Activated CD8-positive, alpha-beta memory T cell treated with anti-CD3 and anti-CD28 coated beads, Interleukin-2, amount 50 U/mL, for 48 hours (primary cell): ENCODE results near the gene XXYLT1.
A peak's percentile ranks its signal among the peaks of the same experiment; 100 is the strongest.
"Not testable (repeated sequence)": the region's sequence is repeated elsewhere in the genome, so short reads cannot be mapped to it uniquely, and the experiment has no call there.

Source experiments
- DNase-seq: peaks from one replicate; pipeline ENCODE4 v3.0.0-alpha.2; 2020

Gene XXYLT1, protein sequence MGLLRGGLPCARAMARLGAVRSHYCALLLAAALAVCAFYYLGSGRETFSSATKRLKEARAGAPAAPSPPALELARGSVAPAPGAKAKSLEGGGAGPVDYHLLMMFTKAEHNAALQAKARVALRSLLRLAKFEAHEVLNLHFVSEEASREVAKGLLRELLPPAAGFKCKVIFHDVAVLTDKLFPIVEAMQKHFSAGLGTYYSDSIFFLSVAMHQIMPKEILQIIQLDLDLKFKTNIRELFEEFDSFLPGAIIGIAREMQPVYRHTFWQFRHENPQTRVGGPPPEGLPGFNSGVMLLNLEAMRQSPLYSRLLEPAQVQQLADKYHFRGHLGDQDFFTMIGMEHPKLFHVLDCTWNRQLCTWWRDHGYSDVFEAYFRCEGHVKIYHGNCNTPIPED

DNA sequence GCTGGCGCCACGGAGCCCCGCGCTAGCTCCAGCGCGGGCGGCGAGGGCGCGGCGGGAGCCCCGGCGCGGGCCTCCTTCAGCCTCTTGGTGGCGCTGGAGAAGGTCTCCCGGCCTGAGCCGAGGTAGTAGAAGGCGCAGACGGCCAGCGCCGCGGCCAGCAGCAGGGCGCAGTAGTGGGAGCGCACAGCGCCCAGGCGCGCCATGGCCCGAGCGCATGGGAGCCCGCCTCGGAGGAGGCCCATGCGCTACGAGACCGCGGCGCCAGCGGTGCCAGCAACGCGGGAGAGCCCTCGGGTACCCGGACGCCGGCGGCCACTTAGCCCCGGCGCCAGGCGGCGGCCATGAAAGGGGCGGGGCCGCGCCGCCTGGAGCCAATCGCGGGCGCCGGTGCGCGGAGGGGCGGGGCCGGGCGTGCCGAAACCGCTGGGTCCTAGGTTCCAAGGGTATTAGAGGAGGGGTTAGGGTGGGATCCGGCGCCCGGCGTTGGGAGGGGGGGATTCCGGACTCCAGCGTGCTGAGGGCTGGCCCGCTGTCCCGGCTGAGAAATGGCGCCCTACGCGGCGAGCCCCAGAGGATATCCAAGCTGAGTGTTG is at the start of gene XXYLT1:
TSS of gene XXYLT1 (minus strand) at position 343 of the 593 bp plus-strand sequence. CDS start at position 242, 101 bp downstream.
- peak; percentile 94 for DNase-seq

DNA sequence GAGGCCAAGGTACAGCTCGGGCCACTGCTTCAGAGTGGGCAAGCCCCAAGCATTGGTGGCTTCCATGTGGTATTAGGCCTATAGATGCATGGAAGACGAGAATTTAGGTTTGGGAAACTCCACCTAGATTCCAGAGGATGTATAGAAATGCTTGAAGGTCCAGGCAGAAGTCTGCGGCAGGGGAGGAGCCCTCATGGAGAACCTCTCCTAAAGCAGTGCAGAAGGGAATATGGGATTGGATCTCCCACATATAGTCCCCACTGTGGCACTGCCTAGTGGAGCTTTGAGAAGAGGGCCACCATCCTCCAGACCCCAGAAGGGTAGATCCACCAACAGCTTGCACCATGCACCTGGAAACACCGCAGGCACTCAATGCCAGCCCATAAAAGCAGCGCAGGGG is 48.1 kb upstream of the XXYLT1 start:
- no peak for DNase-seq

DNA sequence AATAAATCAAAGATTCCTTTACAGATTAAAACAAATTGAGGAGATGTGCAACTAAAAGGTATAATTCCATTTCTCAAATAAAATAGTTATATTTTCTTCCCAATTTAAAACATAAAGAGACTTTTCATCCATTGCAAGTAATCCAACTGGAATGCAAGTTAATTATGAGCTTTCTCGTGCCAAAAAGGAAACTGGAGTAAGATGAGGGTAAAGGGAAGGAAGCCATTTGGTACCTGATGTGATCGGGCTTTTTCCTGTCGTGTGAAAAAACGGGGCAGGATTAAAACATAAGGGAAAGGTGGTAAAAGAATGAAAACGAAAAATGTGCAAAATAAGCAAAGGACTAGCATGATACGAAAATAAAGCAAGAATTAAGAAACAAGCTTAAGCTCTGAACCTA is 41.8 kb upstream of the XXYLT1 start:
- DNase-seq: no peak

DNA sequence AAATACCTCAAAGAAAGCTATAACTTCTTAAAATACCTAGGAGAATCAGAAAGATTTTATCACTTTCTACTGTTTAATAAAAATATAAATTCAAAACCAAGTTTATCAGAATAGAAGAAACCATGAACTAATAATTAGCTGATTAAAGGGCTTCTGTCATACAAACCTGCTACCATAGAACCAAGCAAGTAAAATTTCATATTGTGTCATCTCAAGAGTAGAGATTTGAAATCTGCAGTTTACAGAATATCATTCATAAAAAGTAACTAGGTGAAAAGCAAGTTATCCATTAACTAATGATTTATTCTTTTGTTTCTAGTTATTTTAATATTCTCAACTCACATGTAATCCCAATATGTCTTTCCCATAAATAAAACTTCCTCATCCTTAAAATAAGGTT is 36.8 kb upstream of the XXYLT1 start:
- DNase-seq: no peak

DNA sequence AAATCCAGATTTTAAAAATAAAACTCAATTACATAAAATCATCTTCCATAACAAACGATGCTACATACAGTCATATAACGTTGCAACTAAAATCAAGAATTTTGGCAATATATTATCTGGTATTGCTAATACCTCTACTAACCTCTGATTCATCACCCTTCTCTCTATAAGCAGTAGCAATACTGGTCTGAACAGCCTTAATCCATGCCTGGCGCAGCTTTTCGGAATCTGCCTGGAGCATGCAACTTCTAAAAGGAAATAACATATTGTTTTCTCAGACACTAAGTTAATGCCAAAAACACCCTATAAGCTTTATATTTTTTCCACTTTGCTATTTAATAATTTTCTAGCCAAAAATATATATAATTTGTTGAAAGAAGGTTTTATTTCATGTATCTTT is 35.4 kb upstream of the XXYLT1 start:
- DNase-seq: no peak

DNA sequence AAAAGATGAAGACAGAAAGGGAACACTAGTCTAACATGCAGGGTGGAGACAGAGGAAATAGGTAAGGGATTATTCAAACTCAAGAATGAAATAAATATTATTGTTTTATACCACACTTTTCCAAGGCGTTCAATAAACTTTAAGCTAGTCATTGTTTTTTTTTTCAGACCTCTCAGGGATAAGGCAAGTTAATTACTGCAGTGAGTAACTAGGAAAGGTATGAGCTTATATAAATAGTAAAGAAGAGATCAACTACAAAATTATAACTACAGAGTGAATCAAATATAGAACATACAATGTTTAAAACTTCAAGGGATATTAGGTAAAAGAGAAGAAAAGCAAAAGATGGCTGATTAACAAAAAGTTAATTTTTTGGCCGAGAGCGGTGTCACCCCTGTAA is 31.5 kb upstream of the XXYLT1 start:
- DNase-seq: no peak

DNA sequence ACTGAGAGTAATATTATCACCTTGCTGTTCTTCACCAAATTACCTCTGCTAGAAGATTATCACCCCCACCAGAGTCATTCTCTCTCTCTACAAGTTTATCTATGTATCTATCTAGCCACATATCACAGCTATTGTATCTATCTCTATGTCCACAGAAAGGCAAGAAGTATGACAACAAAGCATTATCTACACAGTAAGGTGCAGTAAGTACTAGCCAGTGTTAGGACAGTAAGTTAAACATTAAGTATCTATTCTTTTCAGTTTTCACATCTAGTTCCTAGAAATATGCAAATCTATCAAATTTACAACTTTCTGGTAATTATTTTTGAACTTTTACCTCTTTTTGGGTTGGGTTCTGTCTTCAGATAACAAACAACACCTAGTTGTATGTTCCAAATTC is 26.5 kb upstream of the XXYLT1 start:
- no peak for DNase-seq

DNA sequence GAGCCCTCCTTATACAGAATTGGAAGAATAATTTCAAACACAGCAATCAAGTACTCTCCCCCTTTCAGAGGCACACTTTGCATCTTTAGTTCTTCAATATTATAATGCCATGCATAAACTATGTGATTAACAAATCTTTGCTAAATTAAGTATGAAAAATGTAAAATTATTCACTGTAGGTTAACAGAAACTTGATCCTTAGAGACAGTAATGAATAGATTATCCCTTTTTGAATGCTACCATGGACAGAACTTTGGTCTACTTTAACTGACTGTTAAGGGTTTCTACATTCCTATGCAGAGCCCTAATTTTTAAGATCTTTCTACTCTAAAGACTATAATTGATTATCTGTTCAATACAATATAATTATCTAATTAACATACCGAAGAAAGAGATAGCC is 25.7 kb upstream of the XXYLT1 start:
- no peak for DNase-seq

DNA sequence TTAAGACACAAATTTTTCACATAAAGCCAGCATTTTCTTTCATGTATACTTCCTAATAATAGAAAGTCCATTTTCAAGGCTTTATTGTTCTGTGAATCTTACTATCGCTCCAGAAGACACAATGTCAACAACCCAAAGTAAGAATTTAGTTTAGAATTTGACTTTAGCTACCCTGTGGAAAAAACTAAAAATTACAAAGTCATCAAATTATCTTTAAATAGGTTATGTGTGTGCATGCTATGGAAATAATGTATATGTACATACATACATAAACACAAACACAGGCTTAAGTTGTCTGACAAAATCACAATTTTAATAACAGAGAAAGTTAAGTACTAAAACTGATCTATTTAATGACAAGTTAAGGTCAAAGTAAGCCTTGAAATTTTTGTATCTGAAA is 20.2 kb upstream of the XXYLT1 start:
- no peak for DNase-seq

DNA sequence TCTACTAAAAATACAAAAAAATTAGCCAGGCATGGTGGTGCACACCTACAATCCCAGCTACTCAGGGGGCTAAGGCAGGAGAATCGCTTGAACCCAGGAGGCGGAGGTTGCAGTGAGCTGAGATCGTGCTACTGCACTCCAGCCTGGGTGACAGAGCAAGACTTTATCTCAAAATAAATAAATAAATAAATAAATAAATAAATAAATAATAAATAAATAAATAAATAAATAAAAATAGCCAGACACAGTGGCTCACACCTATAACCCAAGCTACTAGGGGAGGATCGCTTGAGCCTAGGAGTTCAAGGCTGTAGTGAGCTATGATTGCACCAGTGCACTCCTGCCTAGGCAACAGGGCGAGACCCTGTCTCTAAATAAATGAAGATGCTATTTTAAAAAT is 19.7 kb upstream of the XXYLT1 start:
- DNase-seq: not testable (repeated sequence)

DNA sequence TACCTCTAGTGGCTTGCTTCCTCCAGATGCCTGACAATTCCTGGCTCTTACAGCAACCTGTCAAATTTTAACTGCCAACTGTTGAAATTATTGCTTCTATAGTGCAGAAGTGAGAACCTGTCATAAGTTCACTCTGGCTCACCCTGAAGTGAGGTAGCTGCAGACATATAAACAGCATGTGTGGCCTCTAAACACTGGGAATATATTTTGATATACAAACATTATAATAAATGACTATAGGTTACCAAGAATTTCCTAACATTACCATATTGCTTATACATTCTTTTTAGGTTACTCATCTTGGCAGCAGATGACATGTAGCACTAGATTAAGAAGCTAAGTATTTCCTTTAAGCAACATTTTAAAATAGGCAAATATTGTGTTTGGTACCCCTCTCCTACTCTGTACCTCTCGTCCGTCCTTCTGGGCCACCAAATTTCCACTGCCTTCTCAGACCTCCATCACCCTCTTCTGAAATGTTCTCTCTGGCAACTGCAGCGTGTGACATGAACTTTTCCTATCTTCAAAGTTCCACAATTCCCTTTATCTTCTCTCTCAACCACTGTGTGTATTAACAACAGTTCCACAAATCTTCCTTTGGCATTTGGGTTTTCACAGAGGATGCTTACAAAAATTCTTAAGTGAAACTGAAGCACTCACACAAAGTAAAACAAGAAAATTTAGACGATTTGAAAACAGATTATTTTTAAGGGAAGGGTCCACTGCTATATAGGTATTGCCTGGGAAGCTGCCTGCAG is 15.3 kb upstream of the XXYLT1 start:
- no peak for DNase-seq

DNA sequence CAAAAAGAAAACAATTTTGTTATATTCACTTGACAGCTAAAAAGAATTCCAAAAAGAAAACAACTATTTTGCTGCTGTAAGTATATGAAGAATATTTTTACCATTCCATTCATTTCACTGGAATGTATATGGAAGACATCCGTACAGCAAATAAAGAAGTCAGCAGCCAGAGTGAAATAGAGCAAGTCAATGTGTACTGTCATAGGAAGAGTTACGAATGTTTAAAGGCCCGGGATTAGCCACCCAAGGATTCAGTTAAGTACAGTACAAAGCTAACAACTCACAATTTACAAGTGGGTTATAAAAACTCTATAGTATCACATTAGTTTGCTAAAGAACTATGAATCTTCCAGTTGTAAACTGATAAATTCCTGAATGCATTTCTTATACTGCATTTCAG is 14.4 kb upstream of the XXYLT1 start:
- no peak for DNase-seq

DNA sequence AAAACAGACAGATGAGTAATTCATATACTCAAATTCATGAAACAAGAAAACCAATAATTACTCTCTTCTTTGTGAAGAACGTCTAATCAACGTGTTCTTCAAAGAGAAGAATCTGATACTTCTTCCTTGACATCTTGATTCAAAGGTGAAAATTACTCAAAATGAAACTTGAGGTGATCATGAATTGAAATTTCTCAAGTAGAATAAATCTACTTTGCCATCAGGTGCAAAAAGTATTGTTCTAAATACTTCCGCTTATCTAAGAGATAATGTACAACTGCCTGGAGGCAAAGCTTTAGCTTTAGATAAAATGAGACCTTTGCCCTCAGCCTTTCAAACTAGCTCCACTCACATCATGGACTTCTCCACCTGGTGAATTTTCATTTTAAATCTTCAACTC is 13.9 kb upstream of the XXYLT1 start:
- no peak for DNase-seq

DNA sequence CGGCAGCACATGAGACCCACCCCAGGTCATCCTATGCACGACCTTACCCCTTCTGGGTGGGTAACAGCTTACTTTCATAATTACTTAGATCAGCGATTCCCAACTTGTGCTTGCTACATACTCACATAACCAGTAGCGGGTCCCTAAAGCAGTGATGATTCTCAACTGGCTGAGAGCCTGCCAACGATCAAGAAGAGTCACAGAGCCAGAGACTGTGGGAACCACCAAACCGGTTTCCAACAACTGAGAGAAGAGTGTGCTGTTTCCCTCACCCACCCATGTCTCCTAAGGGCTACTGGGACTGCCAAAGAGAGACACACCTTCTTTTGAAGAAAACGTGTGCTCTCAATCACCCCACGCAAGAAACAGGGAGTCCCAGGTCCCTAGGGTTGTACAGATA is 12.0 kb upstream of the XXYLT1 start:
- DNase-seq: no peak

DNA sequence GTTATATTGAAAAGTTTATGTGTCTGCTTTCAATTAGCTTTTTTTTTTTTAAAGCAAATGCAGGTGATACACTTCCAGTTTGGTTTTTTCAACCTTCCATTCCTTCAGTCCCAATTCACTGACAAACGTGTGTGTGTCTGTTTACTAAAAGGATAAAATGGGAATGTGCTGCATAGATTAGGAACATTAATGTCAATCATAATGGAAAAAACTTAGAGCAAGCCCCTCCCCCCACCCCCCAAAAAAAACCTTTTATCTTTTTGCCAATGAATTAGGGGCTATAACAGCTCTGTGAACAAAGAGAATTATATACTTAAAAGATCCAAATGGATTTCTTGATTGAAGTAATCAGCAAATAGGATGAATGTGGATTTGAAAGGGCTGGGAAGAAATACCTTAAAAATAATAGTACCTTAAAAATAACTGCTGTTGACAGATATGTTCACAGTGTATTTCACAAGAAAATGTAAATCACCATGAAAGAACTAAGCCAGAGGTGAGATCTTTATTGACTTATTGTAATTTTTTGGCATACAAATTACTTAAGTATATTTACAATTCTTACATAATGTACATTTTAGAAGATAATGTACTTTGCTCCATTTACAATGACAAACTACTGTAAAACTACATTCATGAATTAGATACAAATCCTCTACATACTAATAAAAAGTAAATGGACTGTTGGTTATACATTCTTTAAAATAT is 3.5 kb upstream of the XXYLT1 start:
- DNase-seq: no peak

DNA sequence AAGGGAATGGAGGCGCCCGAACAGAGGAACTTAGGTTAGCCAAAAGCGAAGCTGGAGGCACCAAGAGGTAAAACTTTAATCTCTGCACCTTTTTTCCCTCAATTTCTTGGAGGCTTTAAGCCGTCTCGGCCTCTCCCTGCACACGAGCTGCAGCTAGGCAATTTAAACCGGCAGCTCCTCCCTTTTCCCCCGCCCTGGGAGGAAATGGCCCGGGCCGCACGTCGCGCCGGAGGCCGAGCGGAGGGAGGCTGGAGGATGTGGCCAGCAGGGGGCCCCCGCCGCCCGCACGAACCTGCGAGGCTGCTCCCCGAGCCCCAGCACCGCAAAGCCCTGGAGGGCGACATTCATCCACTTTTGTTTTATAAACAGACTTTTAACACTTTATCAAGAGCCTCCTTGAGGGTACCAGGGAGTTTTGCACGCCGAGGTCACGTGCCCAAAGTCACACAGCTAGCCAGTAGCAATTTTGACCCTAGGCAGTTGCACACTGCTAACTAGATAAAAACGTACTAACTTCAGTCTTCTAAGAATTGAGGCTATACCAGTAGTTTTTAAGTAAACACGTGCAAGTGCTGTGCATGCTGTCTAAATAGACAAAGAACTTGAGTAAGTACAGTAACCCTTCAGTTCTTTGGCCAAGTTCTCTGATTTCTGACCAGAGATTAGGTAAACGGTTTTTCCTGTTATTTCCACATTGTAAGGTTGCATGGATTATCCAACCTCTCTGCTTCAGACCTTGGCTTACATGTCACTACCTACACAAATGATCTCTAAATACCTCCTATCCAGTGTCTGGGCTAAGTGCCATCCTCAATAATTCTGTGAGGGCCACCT is 668 bp upstream of the XXYLT1 start:
- DNase-seq: peak; percentile 95

DNA sequence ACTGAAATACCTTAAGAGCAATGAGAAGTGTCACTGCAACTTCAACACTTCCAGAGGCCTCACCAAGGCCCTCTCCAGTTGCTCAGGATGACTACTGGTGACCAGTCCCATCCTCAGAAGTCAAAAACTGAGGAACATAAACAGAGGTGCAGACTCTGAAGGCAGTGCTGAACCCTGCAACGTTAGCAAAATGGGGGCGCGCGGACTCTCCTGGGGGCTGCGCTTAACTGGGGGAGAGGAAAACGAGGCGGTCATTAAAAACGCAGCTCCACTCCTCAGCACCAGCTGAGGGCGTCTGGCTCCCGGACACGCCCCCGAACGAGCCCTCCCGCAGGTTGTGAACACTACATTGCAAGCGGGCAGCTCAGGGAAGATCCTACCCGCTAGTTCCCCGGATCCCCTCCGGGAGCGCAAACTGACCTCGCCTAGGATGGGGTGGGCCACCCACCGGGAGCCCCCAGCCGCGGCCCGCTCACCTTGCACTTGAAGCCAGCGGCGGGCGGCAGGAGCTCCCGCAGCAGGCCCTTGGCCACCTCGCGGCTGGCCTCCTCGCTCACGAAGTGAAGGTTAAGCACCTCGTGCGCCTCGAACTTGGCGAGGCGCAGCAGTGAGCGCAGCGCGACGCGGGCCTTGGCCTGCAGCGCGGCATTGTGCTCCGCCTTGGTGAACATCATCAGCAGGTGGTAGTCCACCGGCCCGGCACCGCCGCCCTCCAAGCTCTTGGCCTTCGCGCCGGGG is 711 bp downstream of the XXYLT1 start:
- DNase-seq: peak; percentile 74

DNA sequence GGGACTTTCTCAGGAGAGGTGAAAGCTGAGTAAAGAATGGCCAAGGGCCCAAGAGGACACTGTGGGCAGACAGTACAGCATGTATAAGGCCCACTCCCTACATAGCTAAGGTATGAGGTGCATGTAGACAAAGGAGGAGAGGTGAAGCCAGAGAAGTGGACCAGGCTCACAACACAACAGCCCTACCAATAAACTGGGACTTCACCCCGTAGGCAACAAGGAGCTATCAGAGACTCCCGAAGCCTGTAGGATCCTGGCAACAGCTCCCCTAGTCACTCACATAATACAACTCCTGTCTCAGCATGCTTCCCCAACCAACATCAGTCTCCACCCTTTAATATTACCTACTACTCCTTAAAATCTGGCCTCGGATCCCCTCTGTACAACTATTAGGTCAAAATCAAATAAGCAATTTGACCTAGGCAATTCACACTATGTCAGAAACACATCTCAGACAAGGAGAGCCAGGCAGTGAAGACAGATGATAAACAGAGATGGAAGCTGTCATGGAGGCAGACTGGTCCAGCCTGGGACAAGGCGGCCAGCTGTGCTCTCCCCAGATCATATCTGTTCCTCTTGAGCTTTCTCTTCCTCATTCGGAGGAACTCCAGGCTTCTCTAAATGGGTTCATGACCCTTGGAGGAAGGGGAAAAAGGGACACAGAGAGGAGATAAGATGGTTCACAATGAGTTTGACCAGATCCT is 1.4 kb downstream of the XXYLT1 start:
- no peak for DNase-seq

DNA sequence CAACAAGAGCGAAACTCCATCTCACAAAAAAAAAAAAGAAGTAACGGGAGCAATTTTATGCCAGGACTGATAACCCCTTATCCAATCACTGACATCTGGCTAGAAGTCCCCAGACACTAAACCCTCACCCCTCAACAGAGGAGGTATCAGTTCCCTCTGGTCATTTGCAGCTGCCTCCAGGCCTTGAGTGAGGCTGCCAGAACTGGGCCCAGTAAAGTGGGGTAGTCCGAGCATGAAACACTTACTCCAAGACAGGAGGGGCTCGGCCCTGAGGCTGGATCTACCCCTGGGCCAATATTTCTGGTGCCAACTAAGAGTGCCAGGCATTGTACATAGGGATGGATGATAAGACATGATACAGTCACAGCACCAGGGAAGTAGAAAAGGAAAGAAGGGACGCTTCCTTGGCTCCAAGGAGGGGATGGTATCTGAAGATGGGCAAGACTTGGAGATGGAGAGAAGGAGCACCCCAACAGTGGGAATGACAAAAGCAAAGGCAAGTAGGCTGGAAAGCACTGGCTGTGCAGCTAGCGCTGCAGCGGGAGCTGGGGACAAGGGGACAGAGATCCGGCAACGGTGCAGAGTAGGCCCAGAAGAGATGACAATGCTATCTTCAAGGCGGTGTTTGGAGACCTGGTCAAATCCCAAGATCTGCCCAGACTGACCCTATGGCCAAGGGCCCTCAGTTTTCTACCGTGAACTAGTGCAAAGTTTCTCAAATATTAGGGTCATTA is 2.2 kb downstream of the XXYLT1 start:
- no peak for DNase-seq

DNA sequence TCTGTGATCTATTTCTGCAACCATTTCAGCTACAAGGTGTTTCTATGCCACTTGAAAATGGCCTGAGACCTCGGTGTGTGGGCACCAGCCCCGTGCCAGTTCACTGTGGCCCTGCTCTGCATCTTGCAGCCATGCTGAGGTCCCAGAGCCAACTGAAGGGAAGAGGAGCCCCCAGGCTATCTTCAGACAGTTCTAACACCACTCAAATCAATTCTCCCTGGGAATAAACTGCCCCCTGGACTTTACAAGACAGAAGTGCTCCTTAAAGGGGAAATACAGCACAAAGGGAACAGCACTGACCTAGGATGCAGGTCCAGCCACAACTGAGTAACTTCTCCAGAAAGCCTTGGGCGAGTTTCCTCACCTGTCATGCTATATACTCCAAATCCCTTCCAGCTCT is 3.9 kb downstream of the XXYLT1 start:
- DNase-seq: no peak
